HepG2 (cell line): ENCODE data around the gene ENAH. TPM values are rescaled to one million over a fixed set of nuclear protein-coding genes. Genes with fewer than 3 reads are reported as not detected.

Source experiments
- AHR ChIP-seq: IDR thresholded peaks from 2 replicates; pipeline ENCODE4 v1.6.1; 2018; ENCODE audit warnings: missing genetic modification reagents, missing compliant biosample characterization
- CENPT ChIP-seq: sonication (generic); formaldehyde crosslinking; IDR thresholded peaks from 2 replicates; pipeline ENCODE4 v1.8.0; 2022; ENCODE audit warnings: low read depth, mild to moderate bottlenecking, moderate library complexity, missing genetic modification reagents
- DBP ChIP-seq: sonication (generic); formaldehyde crosslinking; IDR thresholded peaks from 2 replicates; pipeline ENCODE4 v1.4.0; 2020; ENCODE audit warnings: missing genetic modification reagents; ENCODE audit errors: not compliant biosample characterization
- DDIT3 ChIP-seq: sonication (generic); formaldehyde crosslinking; IDR thresholded peaks from 2 replicates; pipeline ENCODE4 v1.4.0; 2020; ENCODE audit warnings: mild to moderate bottlenecking, missing genetic modification reagents
- EEA1 ChIP-seq: sonication (generic); formaldehyde crosslinking; IDR thresholded peaks from 2 replicates; pipeline ENCODE4 v1.5.1; 2020; ENCODE audit warnings: mild to moderate bottlenecking, missing genetic modification reagents, borderline replicate concordance
- GATAD2A ChIP-seq: IDR thresholded peaks from 2 replicates; pipeline ENCODE4 v1.6.1; 2016
- JARID2 ChIP-seq: sonication (generic); formaldehyde crosslinking; IDR thresholded peaks from 2 replicates; pipeline ENCODE4 v1.8.1; 2023; ENCODE audit warnings: missing genetic modification reagents, inconsistent platforms; ENCODE audit not compliant: insufficient replicate concordance
- KDM4B ChIP-seq: sonication (generic); formaldehyde crosslinking; IDR thresholded peaks from 2 replicates; pipeline ENCODE4 v1.4.0; 2020; ENCODE audit warnings: missing genetic modification reagents
- KLF15 ChIP-seq: sonication (generic); formaldehyde crosslinking; IDR thresholded peaks from 2 replicates; pipeline ENCODE4 v1.8.1; 2023; ENCODE audit warnings: borderline replicate concordance, mild to moderate bottlenecking, inconsistent platforms, missing genetic modification reagents, mixed read lengths
- NAIF1 ChIP-seq: sonication (generic); formaldehyde crosslinking; IDR thresholded peaks from 2 replicates; pipeline ENCODE4 v1.5.0; 2020; ENCODE audit warnings: mild to moderate bottlenecking, missing genetic modification reagents, borderline replicate concordance
- NCOA1 ChIP-seq: sonication (generic); formaldehyde crosslinking; IDR thresholded peaks from 2 replicates; pipeline ENCODE4 v1.9.0; 2021; ENCODE audit warnings: missing genetic modification reagents
- SALL1 ChIP-seq: sonication (generic); formaldehyde crosslinking; IDR thresholded peaks from 2 replicates; pipeline ENCODE4 v1.8.0; 2022; ENCODE audit warnings: mild to moderate bottlenecking, missing genetic modification reagents
- SOX13 ChIP-seq, 3 experiments: fragments of 450-650 bp in 1 of 3; sonication (generic) in 1 of 3; formaldehyde crosslinking in 1 of 3; IDR thresholded peaks in 2 of 3; conservative IDR thresholded peaks in 1 of 3; 2 replicates each; pipeline versions ENCODE4 v1.5.0 to v1.6.1; 2016 to 2020; ENCODE audit warnings: antibody characterized with exemption in 1 of 3, mild to moderate bottlenecking in 1 of 3, missing compliant biosample characterization in 1 of 3, missing genetic modification reagents in 1 of 3, moderate library complexity in 1 of 3
- SUZ12 ChIP-seq: fragments of 150-350 bp; IDR thresholded peaks from 2 replicates; pipeline ENCODE4 v1.6.1; 2014; ENCODE audit warnings: low read depth, low read length
- TSC22D2 ChIP-seq: sonication (generic); formaldehyde crosslinking; IDR thresholded peaks from 2 replicates; pipeline ENCODE4 v1.5.1; 2020; ENCODE audit warnings: missing genetic modification reagents, mild to moderate bottlenecking, borderline replicate concordance
- ZBTB2 ChIP-seq: sonication (generic); formaldehyde crosslinking; IDR thresholded peaks from 2 replicates; pipeline ENCODE4 v1.8.0; 2022; ENCODE audit warnings: low read depth, missing genetic modification reagents
- ZMAT3 ChIP-seq: sonication (generic); formaldehyde crosslinking; conservative IDR thresholded peaks from 2 replicates; pipeline ENCODE4 v1.7.0; 2021; ENCODE audit warnings: missing genetic modification reagents
- ZNF143 ChIP-seq: sonication (generic); formaldehyde crosslinking; IDR thresholded peaks from 2 replicates; pipeline ENCODE4 v1.4.0; 2020; ENCODE audit warnings: missing genetic modification reagents
- ZNF17 ChIP-seq: sonication (generic); formaldehyde crosslinking; IDR thresholded peaks from 2 replicates; pipeline ENCODE4 v1.5.0; 2020; ENCODE audit warnings: mild to moderate bottlenecking, missing genetic modification reagents
- ZNF333 ChIP-seq: sonication (generic); formaldehyde crosslinking; IDR thresholded peaks from 2 replicates; pipeline ENCODE4 v1.4.0; 2020; ENCODE audit warnings: mild to moderate bottlenecking, missing genetic modification reagents, borderline replicate concordance
- ZNF660 ChIP-seq: sonication (generic); formaldehyde crosslinking; IDR thresholded peaks from 2 replicates; pipeline ENCODE4 v1.5.1; 2020; ENCODE audit warnings: mild to moderate bottlenecking, low read depth, missing genetic modification reagents, borderline replicate concordance
- ZNF724P ChIP-seq: sonication (generic); formaldehyde crosslinking; IDR thresholded peaks from 2 replicates; pipeline ENCODE4 v1.8.0; 2022; ENCODE audit warnings: missing genetic modification reagents, borderline replicate concordance
- ZNF891 ChIP-seq: sonication (generic); formaldehyde crosslinking; IDR thresholded peaks from 2 replicates; pipeline ENCODE4 v1.5.0; 2020; ENCODE audit warnings: mild to moderate bottlenecking, missing genetic modification reagents
- polyA plus RNA-seq, 8 experiments: library from polyadenylated mRNA; depleted of rRNA in 3 of 8; stranded (reverse) in 7 of 8; unstranded in 1 of 8; fragments of >200 nt; fragmentation: Illumina TruSeq in 4 of 8; extraction: Trizol in 4 of 8; gene quantifications; 2 replicates each; pipeline versions ENCODE4 v1.2.1 to v1.2.3, GENCODE V29; 2011 to 2016; ENCODE audit warnings: low read depth in 4 of 8, missing spikeins in 1 of 8, mixed read lengths in 1 of 8; ENCODE audit not compliant: insufficient read depth in 1 of 8
- total RNA-seq, 5 experiments: library from RNA; depleted of rRNA; stranded (reverse); fragments of >200 nt; fragmentation: Illumina TruSeq; extraction: Trizol; gene quantifications; 2 replicates each; pipeline ENCODE4 v1.2.3, GENCODE V29; 2016; ENCODE audit warnings: low read depth in 1 of 5
- TF ChIP-seq, protein P1 (sequence below): sonication (generic); formaldehyde crosslinking; IDR thresholded peaks from 2 replicates; pipeline ENCODE4 v1.8.0; 2022; ENCODE audit warnings: mild to moderate bottlenecking, missing genetic modification reagents; ENCODE audit not compliant: insufficient replicate concordance
- TF ChIP-seq, protein P2 (sequence below): sonication (generic); formaldehyde crosslinking; IDR thresholded peaks from 2 replicates; pipeline ENCODE4 v1.8.0; 2022; ENCODE audit warnings: missing genetic modification reagents, low read depth, mild to moderate bottlenecking, borderline replicate concordance

ENAH gene
- total and polyA plus RNA-seq, 2 of the 13 experiments (the other 11 are each of a cell fraction or from before 2014, with no cell fraction given): 22.1 to 58.3 TPM

DNA sequence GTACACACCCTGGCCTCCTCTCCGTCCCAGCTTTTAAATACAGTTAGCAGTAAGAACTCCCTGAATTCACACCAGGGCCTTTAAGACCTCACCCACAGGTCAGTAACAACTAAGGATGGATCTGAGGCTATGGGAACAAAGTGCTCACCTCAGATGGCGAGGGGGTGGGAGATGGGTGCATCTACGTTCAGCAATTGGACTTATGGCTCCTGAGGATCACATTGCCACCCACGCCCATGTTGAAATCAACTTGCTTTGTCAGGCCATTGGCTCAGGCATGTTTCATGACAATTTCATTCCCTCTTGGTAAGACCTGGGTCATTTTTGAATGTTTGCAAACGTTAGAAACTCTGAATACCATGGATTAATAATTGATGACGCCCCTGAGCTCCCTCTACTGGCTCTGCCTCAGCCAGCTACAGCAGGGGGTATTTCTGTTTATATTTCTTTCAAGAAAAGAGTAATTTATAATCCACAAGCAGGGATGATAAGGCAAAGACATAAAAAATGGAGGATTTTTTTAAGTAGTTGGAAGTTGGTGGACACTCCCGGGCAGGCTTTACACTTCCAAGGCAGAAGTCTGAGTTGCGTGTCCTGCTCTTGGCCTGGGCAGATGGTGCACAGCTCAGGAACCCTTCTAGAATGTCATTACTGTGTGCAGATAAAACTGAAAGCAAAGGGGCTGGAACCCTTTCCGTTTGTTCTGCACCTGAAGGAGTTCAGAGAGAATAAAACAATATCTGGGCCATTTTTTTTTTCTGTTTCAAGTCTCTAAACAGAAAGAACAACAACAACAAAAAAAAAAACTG lies 211.4 kb downstream of the ENAH start (continued):
- TF ChIP-seq ZBTB2 (no peak), NCOA1 (no peak), TSC22D2 (CRISPR knock-in tag) (no peak), KLF15 (CRISPR knock-in tag) (no peak), SOX13 (IDR thresholded peaks at IDR 0.05) (no peak), SOX13 (CRISPR knock-in tag; conservative IDR thresholded peaks at IDR 0.05 in 1 of 2, IDR thresholded peaks at IDR 0.05 in 1 of 2) (peak in 1 of 2 experiments; percentile 40; a peak in 1 of 4 replicates), NAIF1 (CRISPR knock-in tag) (no peak), KDM4B (no peak), ZMAT3 (CRISPR knock-in tag) (no peak), CENPT (CRISPR knock-in tag) (no peak), AHR (no peak), ZNF143 (no peak), EEA1 (no peak), ZNF724P (no peak), GATAD2A (CRISPR knock-in tag) (peak; percentile 63; the same call in 1 of the 2 replicates), DBP (CRISPR knock-in tag) (no peak), ZNF891 (CRISPR knock-in tag) (no peak), ZNF17 (CRISPR knock-in tag) (no peak), SALL1 (CRISPR knock-in tag) (peak; percentile 39; the same call in 1 of the 2 replicates), JARID2 (CRISPR knock-in tag) (no peak), ZNF660 (no peak), DDIT3 (CRISPR knock-in tag) (no peak), ZNF333 (CRISPR knock-in tag) (no peak), SUZ12 (no peak)
- TF ChIP-seq, protein P1, sequence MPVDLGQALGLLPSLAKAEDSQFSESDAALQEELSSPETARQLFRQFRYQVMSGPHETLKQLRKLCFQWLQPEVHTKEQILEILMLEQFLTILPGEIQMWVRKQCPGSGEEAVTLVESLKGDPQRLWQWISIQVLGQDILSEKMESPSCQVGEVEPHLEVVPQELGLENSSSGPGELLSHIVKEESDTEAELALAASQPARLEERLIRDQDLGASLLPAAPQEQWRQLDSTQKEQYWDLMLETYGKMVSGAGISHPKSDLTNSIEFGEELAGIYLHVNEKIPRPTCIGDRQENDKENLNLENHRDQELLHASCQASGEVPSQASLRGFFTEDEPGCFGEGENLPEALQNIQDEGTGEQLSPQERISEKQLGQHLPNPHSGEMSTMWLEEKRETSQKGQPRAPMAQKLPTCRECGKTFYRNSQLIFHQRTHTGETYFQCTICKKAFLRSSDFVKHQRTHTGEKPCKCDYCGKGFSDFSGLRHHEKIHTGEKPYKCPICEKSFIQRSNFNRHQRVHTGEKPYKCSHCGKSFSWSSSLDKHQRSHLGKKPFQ (CRISPR knock-in tag): peak; percentile 89
- TF ChIP-seq, protein P2, sequence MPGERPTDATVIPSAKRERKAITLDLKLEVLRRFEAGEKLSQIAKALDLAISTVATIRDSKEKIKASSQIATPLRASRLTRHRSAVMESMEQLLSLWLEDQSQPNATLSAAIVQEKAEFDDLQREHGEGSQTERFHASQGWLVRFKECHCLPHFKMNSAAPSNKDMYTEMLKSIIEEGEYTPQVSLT (CRISPR knock-in tag): no peak
